IMR-90 (cell line): ENCODE measurements around the gene CYB561A3. TPM values are rescaled to one million over a fixed set of nuclear protein-coding genes. Genes with fewer than 3 reads are reported as not detected.

Source experiments
- ATAC-seq: fragments of 200-7000 bp; cut with Tn5 transposase; 2 replicates; pipeline ENCODE4 v1.9.1; 2020; ENCODE audit warnings: low read depth, mild to moderate bottlenecking, moderate library complexity
- BruUV-seq: library from RNA; stranded (reverse); fragments of 400-500 nt; replicated peaks from 2 replicates; lab custom pipeline; 2021; lab: Mats Ljungman, UMichigan
- CTCF ChIA-PET: fragments of 300-600 bp; formaldehyde crosslinking; extraction: SDS; loops from one replicate; lab custom pipeline; 2021; ENCODE audit warnings: antibody characterized with exemption; lab: Yijun Ruan, JAX
- POLR2A ChIA-PET: fragments of 300-600 bp; sonication (Branson Sonifier 250); formaldehyde crosslinking; loops from one replicate; lab custom pipeline; 2022; ENCODE audit warnings: antibody characterized with exemption; ENCODE audit not compliant: unreplicated experiment; lab: Charles Lee
- DNase-seq: peaks from one replicate; pipeline ENCODE4 v3.0.0; 2013
- H2AFZ ChIP-seq: replicated peaks from 2 replicates; pipeline ENCODE3; 2013; ENCODE audit warnings: low read length, mild to moderate bottlenecking; ENCODE audit not compliant: poor library complexity
- H2AK5ac ChIP-seq: 2 replicates; pipeline ENCODE4 v1.6.1; 2013; ENCODE audit warnings: low read depth, low read length, inconsistent platforms
- H2AK9ac ChIP-seq: replicated peaks from 2 replicates; pipeline ENCODE3; 2013; ENCODE audit warnings: mild to moderate bottlenecking, low read depth, low read length, moderate library complexity; ENCODE audit not compliant: poor library complexity
- H2BK120ac ChIP-seq: 2 replicates; pipeline ENCODE4 v1.6.1; 2013; ENCODE audit warnings: low read depth, low read length, inconsistent platforms
- H2BK15ac ChIP-seq: 3 replicates; pipeline ENCODE4 v1.6.1; 2013; ENCODE audit warnings: low read depth, low read length, inconsistent platforms
- H2BK20ac ChIP-seq: 2 replicates; pipeline ENCODE4 v1.6.1; 2013; ENCODE audit warnings: low read depth, mild to moderate bottlenecking, inconsistent platforms, low read length, moderate library complexity
- H2BK5ac ChIP-seq: 2 replicates; pipeline ENCODE4 v1.6.1; 2013; ENCODE audit warnings: mild to moderate bottlenecking, low read depth, low read length, inconsistent platforms; ENCODE audit not compliant: poor library complexity, severe bottlenecking
- H3K14ac ChIP-seq: replicated peaks from 2 replicates; pipeline ENCODE4 v1.6.1; 2013; ENCODE audit warnings: low read depth, low read length, inconsistent platforms
- H3K18ac ChIP-seq: 2 replicates; pipeline ENCODE4 v1.6.1; 2013; ENCODE audit warnings: low read depth, low read length, control low read depth
- H3K23ac ChIP-seq: 2 replicates; pipeline ENCODE4 v1.6.1; 2013; ENCODE audit warnings: low read depth, low read length, inconsistent platforms
- H3K27ac ChIP-seq: 2 replicates; pipeline ENCODE4 v1.5.1; 2013; ENCODE audit warnings: mild to moderate bottlenecking, control low read depth, low read length; ENCODE audit not compliant: insufficient read depth
- H3K27me3 ChIP-seq: 2 replicates; pipeline ENCODE4 v1.6.1; 2013; ENCODE audit warnings: low read length; ENCODE audit not compliant: control insufficient read depth, insufficient read depth
- H3K36me3 ChIP-seq: 2 replicates; pipeline ENCODE4 v1.6.1; 2013; ENCODE audit warnings: low read length, mixed read lengths; ENCODE audit not compliant: control insufficient read depth, insufficient read depth
- H3K4ac ChIP-seq: 2 replicates; pipeline ENCODE4 v1.6.1; 2013; ENCODE audit warnings: low read depth, low read length, inconsistent platforms
- H3K4me1 ChIP-seq: 2 replicates; pipeline ENCODE4 v1.6.1; 2013; ENCODE audit warnings: low read length, mixed read lengths; ENCODE audit not compliant: control insufficient read depth, insufficient read depth
- H3K4me2 ChIP-seq: 2 replicates; pipeline ENCODE4 v1.6.1; 2013; ENCODE audit warnings: low read depth, mild to moderate bottlenecking, control low read depth, low read length, moderate library complexity
- H3K4me3 ChIP-seq: 2 replicates; pipeline ENCODE4 v1.5.1; 2013; ENCODE audit warnings: low read depth, mild to moderate bottlenecking, control low read depth, low read length, moderate library complexity; ENCODE audit not compliant: insufficient read depth
- H3K56ac ChIP-seq: 2 replicates; pipeline ENCODE4 v1.6.1; 2013; ENCODE audit warnings: low read length, inconsistent platforms; ENCODE audit not compliant: insufficient read depth; ENCODE audit errors: extremely low read depth
- H3K79me1 ChIP-seq, 2 experiments: 2 replicates each; pipeline ENCODE4 v1.6.1; 2013; ENCODE audit warnings: low read length in 2 of 2, inconsistent platforms in 1 of 2, low read depth in 1 of 2
- H3K9ac ChIP-seq: 2 replicates; pipeline ENCODE4 v1.6.1; 2013; ENCODE audit warnings: low read depth, low read length, control low read depth
- H3K9me1 ChIP-seq: 2 replicates; pipeline ENCODE4 v1.6.1; 2013; ENCODE audit warnings: low read length, inconsistent platforms; ENCODE audit not compliant: insufficient read depth
- H3K9me3 ChIP-seq: 2 replicates; pipeline ENCODE4 v1.6.1; 2013; ENCODE audit warnings: low read length; ENCODE audit not compliant: control insufficient read depth, insufficient read depth
- H4K20me1 ChIP-seq: 2 replicates; pipeline ENCODE4 v1.6.1; 2013; ENCODE audit warnings: low read length, inconsistent platforms; ENCODE audit not compliant: insufficient read depth
- H4K5ac ChIP-seq: 2 replicates; pipeline ENCODE4 v1.6.1; 2013; ENCODE audit warnings: mild to moderate bottlenecking, low read depth, low read length, control low read depth
- H4K8ac ChIP-seq, 2 experiments: 2 replicates each; pipeline ENCODE4 v1.6.1; 2013; ENCODE audit warnings: low read depth in 2 of 2, low read length in 2 of 2, control low read depth in 1 of 2, inconsistent platforms in 1 of 2
- H4K91ac ChIP-seq: 2 replicates; pipeline ENCODE4 v1.6.1; 2013; ENCODE audit warnings: low read depth, low read length, inconsistent platforms; ENCODE audit not compliant: insufficient read depth
- FOS ChIP-seq: fragments of 150-350 bp; IDR thresholded peaks from 2 replicates; pipeline ENCODE4 v1.6.1; 2016; ENCODE audit warnings: low read depth, low read length
- WGBS, 2 experiments: methylation state at CpG; one replicate each; pipeline versions ENCODE4 v1.1.5 to v1.1.7; 2013; ENCODE audit warnings: missing lambda C conversion rate in 2 of 2; ENCODE audit not compliant: insufficient read length in 1 of 2; ENCODE audit errors: extremely low coverage in 2 of 2; 5-methylcytosine and 5-hydroxymethylcytosine counted together
- dilution Hi-C: fragments of 300-500 bp; cut with HindIII; formaldehyde crosslinking; loops from one replicate; pipeline ENCODE4 v1.14.3; 2018; ENCODE audit warnings: low sequenced_read_pairs; ENCODE audit not compliant: unreplicated experiment
- in situ Hi-C: fragments of 300-500 bp; cut with MboI; formaldehyde crosslinking; loops from 3 replicates; pipeline ENCODE4 v1.14.3; 2019; ENCODE audit warnings: low sequenced_read_pairs, inconsistent platforms, mixed read lengths
- intact Hi-C: fragments of 100-400 bp; cut with micrococcal nuclease; formaldehyde crosslinking; loops from 2 replicates; pipeline ENCODE4 v1.10.0; 2022
- polyA plus RNA-seq, 3 experiments: library from polyadenylated mRNA; depleted of rRNA; stranded (reverse); fragments of >200 nt; gene quantifications; 2 replicates each; pipeline ENCODE4 v1.2.3, GENCODE V29; 2012; ENCODE audit warnings: low replicate concordance in 1 of 3
- total RNA-seq: library from RNA; depleted of rRNA; stranded (reverse); fragments of >200 nt; gene quantifications from 2 replicates; pipeline ENCODE4 v1.2.3, GENCODE V29; 2012
- TF ChIP-seq, protein P1 (sequence below): fragments of 150-350 bp; IDR thresholded peaks from 2 replicates; pipeline ENCODE4 v1.6.1; 2017; ENCODE audit warnings: mild to moderate bottlenecking, antibody characterized with exemption, low read length, low read depth
- TF ChIP-seq, protein P2 (sequence below): fragments of 150-350 bp; IDR thresholded peaks from 2 replicates; pipeline ENCODE4 v1.6.1; 2016; ENCODE audit warnings: low read depth, mild to moderate bottlenecking, low read length, moderate library complexity, borderline replicate concordance

The CYB561A3 gene
- total and polyA plus RNA-seq, 2 of the 4 experiments (the other 2 are of a cell fraction), result 13.6 to 39.2 TPM

DNA sequence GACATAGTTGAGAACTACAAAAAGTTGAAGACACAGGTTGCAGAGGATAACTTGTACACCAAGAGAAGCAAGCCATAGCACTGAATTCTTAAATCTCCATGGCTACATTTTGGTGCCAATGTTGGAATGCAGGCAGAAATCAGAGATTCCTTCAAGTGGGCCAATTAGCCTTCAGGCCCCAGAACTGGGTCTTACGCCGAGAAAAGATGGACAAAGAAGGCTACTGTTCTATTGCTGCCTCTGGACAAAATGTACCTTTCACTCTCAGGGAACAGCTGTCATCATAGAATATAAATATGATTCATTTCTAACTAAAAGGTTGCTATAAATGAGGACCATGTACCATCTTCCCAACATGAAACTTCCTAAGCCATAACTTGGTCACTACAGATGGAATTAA, 44.4 kb upstream of the CYB561A3 start:
- H2BK20ac ChIP-seq, result no peak overlapping the region
- H3K79me1 ChIP-seq, result peaks cover 12 to 27% of the 10 kb centered on the region in 2 experiments
- ATAC-seq (no peak), DNase-seq (no peak)
- H4K8ac ChIP-seq, result no peak overlapping the region
- no peak overlapping the region for H3K18ac ChIP-seq
- no peaks in the 10 kb centered on the region for H3K9me3 ChIP-seq
- POLR2A ChIA-PET, result no interaction called here
- no peak overlapping the region for H2AFZ ChIP-seq
- H3K4me2 ChIP-seq, result no peak overlapping the region
- H4K91ac ChIP-seq, result no peak overlapping the region
- H3K4ac ChIP-seq, result no peak overlapping the region
- no peak overlapping the region for H2BK5ac ChIP-seq
- H2AK9ac ChIP-seq, result no peak overlapping the region
- 0 out of 2 replicates have a peak, but pooled peaks cover 5% of the 10 kb centered on the region for H4K20me1 ChIP-seq
- no TSS peak for BruUV-seq
- no CpG with 5 or more reads among the region's 2 CpGs for WGBS, 2 experiments
- intact Hi-C loops, result loop anchor here (2.0 kb wide), 1 partner anchor 15 kb away; no protein-coding TSS in a partner anchor
- in situ Hi-C loops, result no loop called here
- H3K27me3 ChIP-seq, result no peaks in the 10 kb centered on the region
- H3K36me3 ChIP-seq, result peaks cover 57% of the 10 kb centered on the region
- H3K27ac ChIP-seq, result no peak overlapping the region
- H3K9ac ChIP-seq, result no peak overlapping the region
- TF ChIP-seq, protein P1, sequence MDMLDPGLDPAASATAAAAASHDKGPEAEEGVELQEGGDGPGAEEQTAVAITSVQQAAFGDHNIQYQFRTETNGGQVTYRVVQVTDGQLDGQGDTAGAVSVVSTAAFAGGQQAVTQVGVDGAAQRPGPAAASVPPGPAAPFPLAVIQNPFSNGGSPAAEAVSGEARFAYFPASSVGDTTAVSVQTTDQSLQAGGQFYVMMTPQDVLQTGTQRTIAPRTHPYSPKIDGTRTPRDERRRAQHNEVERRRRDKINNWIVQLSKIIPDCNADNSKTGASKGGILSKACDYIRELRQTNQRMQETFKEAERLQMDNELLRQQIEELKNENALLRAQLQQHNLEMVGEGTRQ, result no peak
- TF ChIP-seq FOS, result no peak
- TF ChIP-seq, protein P2, sequence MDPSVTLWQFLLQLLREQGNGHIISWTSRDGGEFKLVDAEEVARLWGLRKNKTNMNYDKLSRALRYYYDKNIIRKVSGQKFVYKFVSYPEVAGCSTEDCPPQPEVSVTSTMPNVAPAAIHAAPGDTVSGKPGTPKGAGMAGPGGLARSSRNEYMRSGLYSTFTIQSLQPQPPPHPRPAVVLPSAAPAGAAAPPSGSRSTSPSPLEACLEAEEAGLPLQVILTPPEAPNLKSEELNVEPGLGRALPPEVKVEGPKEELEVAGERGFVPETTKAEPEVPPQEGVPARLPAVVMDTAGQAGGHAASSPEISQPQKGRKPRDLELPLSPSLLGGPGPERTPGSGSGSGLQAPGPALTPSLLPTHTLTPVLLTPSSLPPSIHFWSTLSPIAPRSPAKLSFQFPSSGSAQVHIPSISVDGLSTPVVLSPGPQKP, result no peak
- H2BK120ac ChIP-seq, result no peak overlapping the region
- H3K14ac ChIP-seq, result no peak overlapping the region
- no peak overlapping the region for H3K23ac ChIP-seq
- dilution Hi-C loops, result no loop called here
- no peak overlapping the region for H2BK15ac ChIP-seq
- H3K9me1 ChIP-seq, result 0 out of 2 replicates have a peak, but pooled peaks cover 2% of the 10 kb centered on the region
- H2AK5ac ChIP-seq, result no peak overlapping the region
- no peak overlapping the region for H3K56ac ChIP-seq
- no peak overlapping the region for H3K4me3 ChIP-seq
- CTCF ChIA-PET, result interaction anchor here (0.8 kb wide), 1 partner anchor 29 kb away, joined by 3 read pairs; no protein-coding TSS in a partner anchor
- no peaks in the 10 kb centered on the region for H3K4me1 ChIP-seq
- no peak overlapping the region for H4K5ac ChIP-seq
